Measurements from ENCODE around the gene KDR. TPM values are rescaled to one million over a fixed set of nuclear protein-coding genes. Genes with fewer than 3 reads are reported as not detected.

Gene KDR
- total RNA-seq, 1 experiment from 2014 or later, result not detected

GRCh38 chr4:55074386-55074785 lies 51.0 kb downstream of the KDR start:
- intact Hi-C loops (cut with micrococcal nuclease; ENCODE audit: unreplicated experiment), result no loop called here
- no peaks in the 10 kb centered on the region for H3K36me3 Mint-ChIP-seq (ENCODE audit: insufficient read depth, unreplicated experiment)
- no peaks in the 10 kb centered on the region for H3K4me1 Mint-ChIP-seq (ENCODE audit: low read depth, unreplicated experiment)
- ChIA-PET POLR2A (no interaction called here), CTCF (no interaction called here)
- peaks cover 7% of the 10 kb centered on the region for H3K27me3 Mint-ChIP-seq (ENCODE audit: insufficient read depth, unreplicated experiment)
- no TSS peak for BruUV-seq (replicated peaks)
- H3K27me3 ChIP-seq (replicated peaks; ENCODE audit: control insufficient read depth, insufficient read depth, low read length), result no peaks in the 10 kb centered on the region
- TF ChIP-seq CTCF (IDR thresholded peaks at IDR 0.05; ENCODE audit: insufficient read depth in 1 of 2, low read depth in 1 of 2, low read length in 1 of 2, severe bottlenecking in 1 of 2, unreplicated experiment in 1 of 2), result no peak
- no peak for DNase-seq
- no peak overlapping the region for H3K4me3 ChIP-seq (ENCODE audit: low read depth, low read length)
- H3K36me3 ChIP-seq (ENCODE audit: control insufficient read depth, insufficient read depth, low read length), result no peaks in the 10 kb centered on the region
- no peaks in the 10 kb centered on the region for H3K4me1 ChIP-seq
- no peak overlapping the region for H3K4me3 Mint-ChIP-seq (ENCODE audit: unreplicated experiment)
- H3K9me3 ChIP-seq, result no peaks in the 10 kb centered on the region
- H3K9me3 Mint-ChIP-seq (ENCODE audit: unreplicated experiment), result no peaks in the 10 kb centered on the region
- no peak overlapping the region for H3K27ac Mint-ChIP-seq (ENCODE audit: unreplicated experiment)

- no peaks in the 10 kb centered on the region for H3K9me3 ChIP-seq
- ChIA-PET POLR2A (no interaction called here), CTCF (no interaction called here)
- Mint-ChIP-seq H3K9me3 (ENCODE audit: unreplicated experiment) (no peaks in the 10 kb centered on the region), H3K4me3 (ENCODE audit: unreplicated experiment) (no peak overlapping the region), H3K4me1 (ENCODE audit: low read depth, unreplicated experiment) (no peaks in the 10 kb centered on the region), H3K36me3 (ENCODE audit: insufficient read depth, unreplicated experiment) (no peaks in the 10 kb centered on the region), H3K27me3 (ENCODE audit: insufficient read depth, unreplicated experiment) (peaks cover 5% of the 10 kb centered on the region), H3K27ac (ENCODE audit: unreplicated experiment) (no peak overlapping the region)
- no peak overlapping the region for H3K4me3 ChIP-seq (ENCODE audit: low read depth, low read length)
- H3K4me1 ChIP-seq, result no peaks in the 10 kb centered on the region
- TF ChIP-seq CTCF (IDR thresholded peaks at IDR 0.05; ENCODE audit: insufficient read depth in 1 of 2, low read depth in 1 of 2, low read length in 1 of 2, severe bottlenecking in 1 of 2, unreplicated experiment in 1 of 2), result no peak
- intact Hi-C loops (cut with micrococcal nuclease; ENCODE audit: unreplicated experiment), result no loop called here
- no peak for DNase-seq
- BruUV-seq (replicated peaks), result no TSS peak
- H3K27me3 ChIP-seq (replicated peaks; ENCODE audit: control insufficient read depth, insufficient read depth, low read length), result no peaks in the 10 kb centered on the region
- no peaks in the 10 kb centered on the region for H3K36me3 ChIP-seq (ENCODE audit: control insufficient read depth, insufficient read depth, low read length)
These were observed 53.4 kb downstream of the KDR start for GRCh38 chr4:55071951-55072350.

- DNase-seq, result no peak
- no peak for TF ChIP-seq CTCF (IDR thresholded peaks at IDR 0.05; ENCODE audit: insufficient read depth in 1 of 2, low read depth in 1 of 2, low read length in 1 of 2, severe bottlenecking in 1 of 2, unreplicated experiment in 1 of 2)
- H3K4me1 ChIP-seq, result no peaks in the 10 kb centered on the region
- Mint-ChIP-seq H3K9me3 (ENCODE audit: unreplicated experiment) (no peaks in the 10 kb centered on the region), H3K4me3 (ENCODE audit: unreplicated experiment) (no peak overlapping the region), H3K27me3 (ENCODE audit: insufficient read depth, unreplicated experiment) (peaks cover 8% of the 10 kb centered on the region), H3K27ac (ENCODE audit: unreplicated experiment) (no peak overlapping the region), H3K4me1 (ENCODE audit: low read depth, unreplicated experiment) (no peaks in the 10 kb centered on the region), H3K36me3 (ENCODE audit: insufficient read depth, unreplicated experiment) (no peaks in the 10 kb centered on the region)
- H3K27me3 ChIP-seq (replicated peaks; ENCODE audit: control insufficient read depth, insufficient read depth, low read length), result no peaks in the 10 kb centered on the region; the same call in 1 of the 2 replicates
- H3K36me3 ChIP-seq (ENCODE audit: control insufficient read depth, insufficient read depth, low read length), result no peaks in the 10 kb centered on the region
- no TSS peak for BruUV-seq (replicated peaks)
- POLR2A ChIA-PET, result no interaction called here
- CTCF ChIA-PET, result no interaction called here
- H3K4me3 ChIP-seq (ENCODE audit: low read depth, low read length), result no peak overlapping the region
- intact Hi-C loops (cut with micrococcal nuclease; ENCODE audit: unreplicated experiment), result no loop called here
- H3K9me3 ChIP-seq, result no peaks in the 10 kb centered on the region
These were observed 56.1 kb downstream of the KDR start for GRCh38 chr4:55069248-55069647.
